HCT116 (cell line): ENCODE data around the gene TSEN34. TPM values are rescaled to one million over a fixed set of nuclear protein-coding genes. Genes with fewer than 3 reads are reported as not detected.

Experiments
- ATAC-seq: fragments of 200-7000 bp; cut with Tn5 transposase; 2 replicates; pipeline ENCODE4 v1.9.1; 2020; ENCODE audit warnings: mild to moderate bottlenecking, moderate library complexity
- BruUV-seq: library from RNA; stranded (reverse); fragments of 400-500 nt; replicated peaks from 2 replicates; lab custom pipeline; 2021; lab: Mats Ljungman, UMichigan
- CTCF ChIA-PET: fragments of 300-600 bp; sonication (Branson Sonifier 250); formaldehyde crosslinking; loops from one replicate; lab custom pipeline; 2021; ENCODE audit warnings: antibody characterized with exemption; lab: Charles Lee
- POLR2A ChIA-PET: fragments of 300-600, 350-600 bp; sonication (Branson Sonifier 250); formaldehyde crosslinking; loops from one replicate; lab custom pipeline; 2021; ENCODE audit warnings: antibody characterized with exemption; lab: Charles Lee
- RAD21 ChIA-PET, 2 experiments: fragments of 300-600 bp; sonication (Branson Sonifier 250); formaldehyde crosslinking; loops; one replicate each; lab custom pipeline; 2023; ENCODE audit warnings: low total read pairs in 2 of 2; ENCODE audit not compliant: uncharacterized antibody in 2 of 2, unreplicated experiment in 2 of 2, low non-redundant PET in 1 of 2; lab: Charles Lee
- DNase-seq: peaks from one replicate; pipeline ENCODE4 v3.0.0-alpha.2; 2010; ENCODE audit warnings: low read depth, low spot score
- H2AFZ ChIP-seq: fragments of 200-600 bp; shearing (Covaris generic), sonication (generic); 2 replicates; pipeline ENCODE4 v1.6.1; 2017; ENCODE audit warnings: low read depth, mixed run types, mixed read lengths, antibody characterized with exemption, low read length; ENCODE audit not compliant: poor library complexity, severe bottlenecking
- H3K27ac ChIP-seq: 2 replicates; pipeline ENCODE4 v1.5.1; 2012; ENCODE audit warnings: low read depth, low read length
- H3K27me3 ChIP-seq: fragments of 200-600 bp; sonication (generic); 2 replicates; pipeline ENCODE4 v1.6.1; 2016; ENCODE audit warnings: mixed run types, low read length, mixed read lengths; ENCODE audit not compliant: insufficient read depth
- H3K36me3 ChIP-seq, 2 experiments: fragments of 200-500 bp in 1 of 2; fragments of 200-600 bp in 1 of 2; sonication (Bioruptor generic) in 1 of 2; sonication (generic) in 1 of 2; 2 replicates each; pipeline versions ENCODE4 v1.5.1 to v1.6.1; 2014 to 2016; ENCODE audit warnings: low read length in 2 of 2, inconsistent platforms in 1 of 2, mixed read lengths in 1 of 2, mixed run types in 1 of 2; ENCODE audit not compliant: insufficient read depth in 2 of 2, control insufficient read depth in 1 of 2
- H3K4me1 ChIP-seq, 2 experiments: fragments of 200-600 bp in 1 of 2; sonication (generic) in 1 of 2; 2 replicates each; pipeline versions ENCODE4 v1.5.1 to v1.6.1; 2012 to 2017; ENCODE audit warnings: low read length in 2 of 2, inconsistent platforms in 1 of 2, mild to moderate bottlenecking in 1 of 2, mixed read lengths in 1 of 2, mixed run types in 1 of 2, moderate library complexity in 1 of 2; ENCODE audit not compliant: insufficient read depth in 2 of 2, control insufficient read depth in 1 of 2
- H3K4me2 ChIP-seq: fragments of 200-600 bp; sonication (generic); 2 replicates; pipeline ENCODE4 v1.6.1; 2017; ENCODE audit warnings: mixed run types, low read length, mixed read lengths
- H3K4me3 ChIP-seq, 2 experiments: fragments of 200-600 bp in 1 of 2; sonication (generic) in 1 of 2; replicated peaks in 1 of 2; 2 replicates each; pipeline ENCODE4 v1.5.1; 2011 to 2016; ENCODE audit warnings: low read length in 2 of 2, control low read depth in 1 of 2, low read depth in 1 of 2, mild to moderate bottlenecking in 1 of 2, mixed read lengths in 1 of 2, mixed run types in 1 of 2
- H3K79me2 ChIP-seq: fragments of 200-600 bp; sonication (generic); 2 replicates; pipeline ENCODE4 v1.6.1; 2017; ENCODE audit warnings: mild to moderate bottlenecking, mixed run types, low read length, moderate library complexity, mixed read lengths; ENCODE audit not compliant: insufficient read depth
- H3K9ac ChIP-seq: fragments of 200-600 bp; sonication (generic); 2 replicates; pipeline ENCODE4 v1.6.1; 2016; ENCODE audit warnings: low read length, mixed read lengths
- H3K9me2 ChIP-seq: fragments of 200-600 bp; sonication (generic), shearing (Covaris generic); 2 replicates; pipeline ENCODE4 v1.6.1; 2017; ENCODE audit warnings: mixed run types, mild to moderate bottlenecking, moderate library complexity; ENCODE audit not compliant: insufficient read depth
- H3K9me3 ChIP-seq, 2 experiments: fragments of 200-500 bp in 1 of 2; fragments of 200-600 bp in 1 of 2; sonication (Bioruptor generic) in 1 of 2; sonication (generic) in 1 of 2; 2 replicates each; pipeline ENCODE4 v1.6.1; 2014 to 2017; ENCODE audit warnings: low read length in 2 of 2, mixed read lengths in 2 of 2, inconsistent platforms in 1 of 2, low read depth in 1 of 2, mild to moderate bottlenecking in 1 of 2, mixed run types in 1 of 2, moderate library complexity in 1 of 2; ENCODE audit not compliant: control insufficient read depth in 1 of 2, insufficient read depth in 1 of 2
- H4K20me1 ChIP-seq: fragments of 200-600 bp; sonication (generic), shearing (Covaris generic); 2 replicates; pipeline ENCODE4 v1.6.1; 2017; ENCODE audit warnings: mixed run types, mild to moderate bottlenecking, moderate library complexity; ENCODE audit not compliant: insufficient read depth
- ATF3 ChIP-seq: IDR thresholded peaks from 2 replicates; pipeline ENCODE4 v1.6.1; 2012
- CTCF ChIP-seq, 3 experiments: fragments of 200-600 bp in 1 of 3; sonication (generic) in 1 of 3; IDR thresholded peaks in 2 of 3; conservative IDR thresholded peaks in 1 of 3; 2 replicates each; pipeline ENCODE4 v1.5.1; 2012 to 2017; ENCODE audit warnings: low read depth in 2 of 3, low read length in 2 of 3, antibody characterized with exemption in 1 of 3, borderline replicate concordance in 1 of 3, control low read depth in 1 of 3, mild to moderate bottlenecking in 1 of 3, mixed read lengths in 1 of 3, mixed run types in 1 of 3, moderate library complexity in 1 of 3; ENCODE audit not compliant: insufficient read depth in 1 of 3
- ELF1 ChIP-seq: IDR thresholded peaks from 2 replicates; pipeline ENCODE4 v1.6.1; 2012; ENCODE audit warnings: low read depth, borderline replicate concordance
- JUND ChIP-seq: IDR thresholded peaks from 2 replicates; pipeline ENCODE4 v1.6.1; 2012
- REST ChIP-seq: IDR thresholded peaks from 2 replicates; pipeline ENCODE4 v1.6.1; 2012; ENCODE audit warnings: low read depth
- SIN3A ChIP-seq: IDR thresholded peaks from 2 replicates; pipeline ENCODE4 v1.6.1; 2012; ENCODE audit warnings: low read depth
- SRF ChIP-seq: IDR thresholded peaks from 2 replicates; pipeline ENCODE4 v1.6.1; 2012; ENCODE audit warnings: low read depth
- TCF7L2 ChIP-seq: IDR thresholded peaks from 2 replicates; pipeline ENCODE4 v1.7.0; 2011; ENCODE audit warnings: borderline replicate concordance, inconsistent platforms; ENCODE audit not compliant: insufficient read depth, insufficient read length; ENCODE audit errors: extremely low read depth
- ZFX ChIP-seq: fragments of 450-650 bp; IDR thresholded peaks from 2 replicates; pipeline ENCODE4 v1.6.1; 2017
- intact Hi-C: fragments of 100-400 bp; cut with micrococcal nuclease; formaldehyde crosslinking; loops from 2 replicates; pipeline ENCODE4 v1.10.0; 2022
- total RNA-seq: library from RNA; stranded (reverse); gene quantifications from one replicate; pipeline ENCODE4 v1.2.1, GENCODE V29; 2021; ENCODE audit not compliant: unreplicated experiment

The TSEN34 gene
- total RNA-seq, 1 experiment from 2014 or later, result 99.9 TPM

GRCh38 chr19:54156953-54157352 is 34.2 kb upstream of the TSEN34 start:
- RAD21 ChIA-PET, result no interaction called here
- H3K4me1 ChIP-seq, result peaks cover 18 to 30% of the 10 kb centered on the region in 2 experiments
- TF ChIP-seq CTCF (IDR thresholded peaks at IDR 0.05 in 2 of 3, conservative IDR thresholded peaks at IDR 0.05 in 1 of 3; ENCODE audit: borderline replicate concordance in 1 of 3, insufficient read depth in 1 of 3, low read depth in 2 of 3, low read length in 2 of 3) (no peak), ZFX (no peak), JUND (no peak), TCF7L2 (no peak), ELF1 (no peak), SRF (no peak), REST (no peak), SIN3A (no peak), ATF3 (no peak)
- H3K9me2 ChIP-seq, result no peaks in the 10 kb centered on the region
- BruUV-seq, result no TSS peak
- POLR2A ChIA-PET, result interaction anchor here (1.6 kb wide), 1 partner anchor 41 kb away, joined by 4 read pairs; the partner anchor contains the start of genes PRPF31 and TFPT
- H3K79me2 ChIP-seq, result peaks cover 8% of the 10 kb centered on the region
- no peak overlapping the region for H3K4me2 ChIP-seq
- peaks cover 45 to 47% of the 10 kb centered on the region in 2 experiments; a peak in 3 of 4 replicates for H3K36me3 ChIP-seq
- no peak for ATAC-seq
- CTCF ChIA-PET, result no interaction called here
- no peaks in the 10 kb centered on the region for H3K9me3 ChIP-seq
- no peaks in the 10 kb centered on the region for H3K27me3 ChIP-seq
- H4K20me1 ChIP-seq, result no peaks in the 10 kb centered on the region
- H3K9ac ChIP-seq, result no peak overlapping the region
- H3K27ac ChIP-seq, result no peak overlapping the region
- intact Hi-C loops, result no loop called here
- H3K4me3 ChIP-seq, result no peak overlapping the region
- no peak overlapping the region for H2AFZ ChIP-seq
- DNase-seq, result no peak
